Endothelial cell of umbilical vein (primary cell): ENCODE measurements around the gene RBMS1. TPM values are rescaled to one million over a fixed set of nuclear protein-coding genes. Genes with fewer than 3 reads are reported as not detected.

Source experiments
- BruUV-seq: library from RNA; stranded (reverse); fragments of 400-500 nt; replicated peaks from 2 replicates; lab custom pipeline; 2021; lab: Mats Ljungman, UMichigan
- CTCF ChIA-PET: fragments of 300-600, 350-600 bp; sonication (Branson Sonifier 250); formaldehyde crosslinking; loops from one replicate; lab custom pipeline; 2021; ENCODE audit warnings: antibody characterized with exemption, inconsistent platforms; lab: Charles Lee
- POLR2A ChIA-PET: fragments of 300-600, 350-600 bp; sonication (Branson Sonifier 250); formaldehyde crosslinking; loops from one replicate; lab custom pipeline; 2021; ENCODE audit warnings: antibody characterized with exemption, inconsistent platforms; lab: Charles Lee
- DNase-seq: peaks from one replicate; pipeline ENCODE4 v3.0.0-alpha.2; 2011; ENCODE audit warnings: low read depth, low spot score
- FAIRE-seq: peaks from 2 replicates; lab custom pipeline; 2011; peaks lifted over from hg19 to GRCh38; lab: Jason Lieb, UNC
- H2AFZ ChIP-seq: 2 replicates; pipeline ENCODE4 v1.6.0; 2012; ENCODE audit warnings: low read depth, low read length, control low read depth, inconsistent platforms
- H3K27ac ChIP-seq: 2 replicates; pipeline ENCODE4 v1.5.1; 2011; ENCODE audit warnings: low read depth, mild to moderate bottlenecking, control low read depth, low read length, moderate library complexity; ENCODE audit not compliant: insufficient read depth
- H3K27me3 ChIP-seq, 2 experiments: 2 replicates each; pipeline versions ENCODE4 v1.6.0 to v1.6.1; 2011; ENCODE audit warnings: low read length in 2 of 2, mixed read lengths in 1 of 2; ENCODE audit not compliant: control insufficient read depth in 2 of 2, insufficient read depth in 2 of 2
- H3K36me3 ChIP-seq, 2 experiments: 2 replicates in 1 of 2; 3 replicates in 1 of 2; pipeline ENCODE4 v1.5.1; 2011; ENCODE audit warnings: low read length in 2 of 2, mild to moderate bottlenecking in 1 of 2, moderate library complexity in 1 of 2; ENCODE audit not compliant: control insufficient read depth in 2 of 2, insufficient read depth in 2 of 2; ENCODE audit errors: extremely low read depth in 1 of 2
- H3K4me1 ChIP-seq: 3 replicates; pipeline ENCODE4 v1.5.1; 2011; ENCODE audit warnings: mild to moderate bottlenecking, low read length; ENCODE audit not compliant: control insufficient read depth, insufficient read depth; ENCODE audit errors: extremely low read depth
- H3K4me2 ChIP-seq: 2 replicates; pipeline ENCODE4 v1.6.1; 2011; ENCODE audit warnings: low read length, control low read depth, mixed read lengths; ENCODE audit not compliant: insufficient read depth
- H3K4me3 ChIP-seq, 3 experiments: fragments of 200-600 bp in 1 of 3; sonication (generic), shearing (Covaris generic) in 1 of 3; replicated peaks in 1 of 3; 2 replicates each; pipeline ENCODE4 v1.5.1; 2011 to 2016; ENCODE audit warnings: control low read depth in 3 of 3, low read length in 3 of 3, mild to moderate bottlenecking in 2 of 3, inconsistent platforms in 1 of 3, low read depth in 1 of 3, moderate library complexity in 1 of 3; ENCODE audit not compliant: insufficient read depth in 1 of 3
- H3K79me2 ChIP-seq: 2 replicates; pipeline ENCODE4 v1.6.0; 2012; ENCODE audit warnings: low read length, inconsistent platforms; ENCODE audit not compliant: control insufficient read depth, insufficient read depth
- H3K9ac ChIP-seq: replicated peaks from 2 replicates; pipeline ENCODE3; 2011; ENCODE audit warnings: low read length, control low read depth; ENCODE audit not compliant: insufficient read depth; ENCODE audit errors: extremely low read depth
- H3K9me1 ChIP-seq: replicated peaks from 3 replicates; pipeline ENCODE4 v1.6.0; 2011; ENCODE audit warnings: mild to moderate bottlenecking, low read length; ENCODE audit not compliant: control insufficient read depth, insufficient read depth; ENCODE audit errors: extremely low read depth
- H3K9me3 ChIP-seq: replicated peaks from 2 replicates; pipeline ENCODE4 v1.5.1; 2012; ENCODE audit warnings: low read length, inconsistent platforms; ENCODE audit not compliant: control insufficient read depth, insufficient read depth
- H4K20me1 ChIP-seq: replicated peaks from 2 replicates; pipeline ENCODE3; 2011; ENCODE audit warnings: mild to moderate bottlenecking, low read length; ENCODE audit not compliant: control insufficient read depth, insufficient read depth; ENCODE audit errors: extremely low read depth
- FOS ChIP-seq: IDR thresholded peaks from 2 replicates; pipeline ENCODE4 v1.6.1; 2011; ENCODE audit warnings: mild to moderate bottlenecking, low read length, moderate library complexity, borderline replicate concordance; ENCODE audit not compliant: insufficient read depth
- MAX ChIP-seq: IDR thresholded peaks from 2 replicates; pipeline ENCODE4 v1.6.1; 2011; ENCODE audit not compliant: insufficient read depth, insufficient read length
- MYC ChIP-seq: IDR thresholded peaks from one replicate; pipeline ENCODE4 v1.6.1; 2011; ENCODE audit warnings: mild to moderate bottlenecking, low read depth, low read length
- POLR2A ChIP-seq: IDR thresholded peaks from 2 replicates; pipeline ENCODE4 v1.6.1; 2012; ENCODE audit warnings: low read depth, mild to moderate bottlenecking, control low read depth, low read length
- POLR2AphosphoS5 ChIP-seq: IDR thresholded peaks from 2 replicates; pipeline ENCODE4 v1.6.1; 2012; ENCODE audit warnings: low read depth, mild to moderate bottlenecking, control low read depth, low read length, moderate library complexity; ENCODE audit not compliant: insufficient read depth
- dilution Hi-C: fragments of 300-500 bp; cut with MboI; formaldehyde crosslinking; loops from one replicate; pipeline ENCODE4 v1.15.0; 2019; ENCODE audit warnings: low sequenced_read_pairs; ENCODE audit not compliant: extremely low pct_ligation_motif_present
- intact Hi-C: fragments of 100-400 bp; cut with micrococcal nuclease; formaldehyde crosslinking; loops from one replicate; pipeline ENCODE4 v1.10.0; 2022
- polyA plus RNA-seq, 4 experiments: library from polyadenylated mRNA; depleted of rRNA in 3 of 4; stranded (reverse) in 3 of 4; unstranded in 1 of 4; fragments of >200 nt; gene quantifications; 2 replicates each; pipeline versions ENCODE4 v1.2.1 to v1.2.3, GENCODE V29; 2011 to 2012; ENCODE audit warnings: missing spikeins in 1 of 4
- total RNA-seq: library from RNA; stranded (reverse); gene quantifications from 2 replicates; pipeline ENCODE4 v1.2.3, GENCODE V29; 2021
- TF ChIP-seq, protein P1 (sequence below), 2 donors: IDR thresholded peaks; 1 replicate in 1 of 2; 2 replicates in 1 of 2; pipeline ENCODE4 v1.5.1; 2011; ENCODE audit warnings: low read length in 2 of 2, mild to moderate bottlenecking in 2 of 2, moderate library complexity in 2 of 2, control low read depth in 1 of 2, inconsistent platforms in 1 of 2, low read depth in 1 of 2; ENCODE audit not compliant: insufficient read depth in 1 of 2; ENCODE audit errors: extremely low read depth in 1 of 2

RBMS1 gene
- total and polyA plus RNA-seq, 2 donors (not counting 3 experiments of a cell fraction or from before 2014, with no cell fraction given) = 60.0 to 93.3 TPM

- no peak overlapping the region for H3K4me2 ChIP-seq
- POLR2A ChIA-PET = no interaction called here
- no peaks in the 10 kb centered on the region for H3K9me1 ChIP-seq
- H3K9me3 ChIP-seq = no peaks in the 10 kb centered on the region
- H3K4me3 ChIP-seq = no peak overlapping the region
- no peak overlapping the region for H3K27ac ChIP-seq
- TF ChIP-seq POLR2AphosphoS5 = no peak
- no peak for TF ChIP-seq POLR2A
- no peak for TF ChIP-seq MAX
- TF ChIP-seq FOS = no peak
- TF ChIP-seq MYC = no peak
- TF ChIP-seq, protein P1, sequence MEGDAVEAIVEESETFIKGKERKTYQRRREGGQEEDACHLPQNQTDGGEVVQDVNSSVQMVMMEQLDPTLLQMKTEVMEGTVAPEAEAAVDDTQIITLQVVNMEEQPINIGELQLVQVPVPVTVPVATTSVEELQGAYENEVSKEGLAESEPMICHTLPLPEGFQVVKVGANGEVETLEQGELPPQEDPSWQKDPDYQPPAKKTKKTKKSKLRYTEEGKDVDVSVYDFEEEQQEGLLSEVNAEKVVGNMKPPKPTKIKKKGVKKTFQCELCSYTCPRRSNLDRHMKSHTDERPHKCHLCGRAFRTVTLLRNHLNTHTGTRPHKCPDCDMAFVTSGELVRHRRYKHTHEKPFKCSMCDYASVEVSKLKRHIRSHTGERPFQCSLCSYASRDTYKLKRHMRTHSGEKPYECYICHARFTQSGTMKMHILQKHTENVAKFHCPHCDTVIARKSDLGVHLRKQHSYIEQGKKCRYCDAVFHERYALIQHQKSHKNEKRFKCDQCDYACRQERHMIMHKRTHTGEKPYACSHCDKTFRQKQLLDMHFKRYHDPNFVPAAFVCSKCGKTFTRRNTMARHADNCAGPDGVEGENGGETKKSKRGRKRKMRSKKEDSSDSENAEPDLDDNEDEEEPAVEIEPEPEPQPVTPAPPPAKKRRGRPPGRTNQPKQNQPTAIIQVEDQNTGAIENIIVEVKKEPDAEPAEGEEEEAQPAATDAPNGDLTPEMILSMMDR (IDR thresholded peaks at IDR 0.05; ENCODE audit: extremely low read depth in 1 of 2, insufficient read depth in 1 of 2, low read depth in 1 of 2, low read length in 2 of 2) = no peak
- no peaks in the 10 kb centered on the region for H3K36me3 ChIP-seq
- peaks cover 40% of the 10 kb centered on the region for H3K4me1 ChIP-seq
- H2AFZ ChIP-seq = no peak overlapping the region
- intact Hi-C loops (no loop called here), dilution Hi-C loops (no loop called here)
- no peak overlapping the region for H3K9ac ChIP-seq
- no peak for FAIRE-seq
- CTCF ChIA-PET = interaction anchor here (1.1 to 4.7 kb wide), 5 partner anchors 11 to 635 kb away, joined by 3 to 37 read pairs (median 4); no protein-coding TSS in a partner anchor
- BruUV-seq = no TSS peak
- no peaks in the 10 kb centered on the region for H4K20me1 ChIP-seq
- no peaks in the 10 kb centered on the region for H3K27me3 ChIP-seq
- DNase-seq = no peak
- H3K79me2 ChIP-seq = peaks cover 90% of the 10 kb centered on the region
These were observed 157.5 kb downstream of the RBMS1 start for GRCh38 chr2:160336105-160336504.
